NT2/D1 (cell line): ENCODE results near the gene CDC42EP3.

Experiments used
- DNase-seq: peaks from one replicate; pipeline ENCODE4 v3.0.0-alpha.2; 2011; ENCODE audit warnings: low read depth, low spot score
- H3K27me3 ChIP-seq: 2 replicates; pipeline ENCODE4 v1.6.0; 2011; ENCODE audit warnings: mild to moderate bottlenecking; ENCODE audit not compliant: insufficient read length, insufficient read depth
- H3K36me3 ChIP-seq: 2 replicates; pipeline ENCODE4 v1.6.1; 2011; ENCODE audit warnings: mild to moderate bottlenecking, low read length, mixed read lengths; ENCODE audit not compliant: insufficient read depth, insufficient read length
- H3K4me1 ChIP-seq: 2 replicates; pipeline ENCODE4 v1.5.1; 2011; ENCODE audit not compliant: insufficient read depth, insufficient read length
- H3K4me3 ChIP-seq: 2 replicates; pipeline ENCODE4 v1.5.1; 2011; ENCODE audit warnings: low read depth; ENCODE audit not compliant: insufficient read length
- H3K9ac ChIP-seq: 2 replicates; pipeline ENCODE4 v1.6.0; 2011; ENCODE audit warnings: low read depth; ENCODE audit not compliant: insufficient read length
- H3K9me3 ChIP-seq: 2 replicates; pipeline ENCODE4 v1.5.1; 2011; ENCODE audit warnings: mild to moderate bottlenecking, low read length; ENCODE audit not compliant: insufficient read depth
- SUZ12 ChIP-seq: IDR thresholded peaks from 2 replicates; pipeline ENCODE4 v1.6.1; 2011; ENCODE audit not compliant: insufficient read length, insufficient read depth; ENCODE audit errors: extremely low read depth
- YY1 ChIP-seq: IDR thresholded peaks from 2 replicates; pipeline ENCODE4 v1.6.1; 2011; ENCODE audit not compliant: insufficient read length, insufficient read depth
- ZNF274 ChIP-seq: IDR thresholded peaks from 2 replicates; pipeline ENCODE4 v1.6.1; 2011; ENCODE audit warnings: mild to moderate bottlenecking, low read depth, low read length

CDC42EP3 gene

DNA sequence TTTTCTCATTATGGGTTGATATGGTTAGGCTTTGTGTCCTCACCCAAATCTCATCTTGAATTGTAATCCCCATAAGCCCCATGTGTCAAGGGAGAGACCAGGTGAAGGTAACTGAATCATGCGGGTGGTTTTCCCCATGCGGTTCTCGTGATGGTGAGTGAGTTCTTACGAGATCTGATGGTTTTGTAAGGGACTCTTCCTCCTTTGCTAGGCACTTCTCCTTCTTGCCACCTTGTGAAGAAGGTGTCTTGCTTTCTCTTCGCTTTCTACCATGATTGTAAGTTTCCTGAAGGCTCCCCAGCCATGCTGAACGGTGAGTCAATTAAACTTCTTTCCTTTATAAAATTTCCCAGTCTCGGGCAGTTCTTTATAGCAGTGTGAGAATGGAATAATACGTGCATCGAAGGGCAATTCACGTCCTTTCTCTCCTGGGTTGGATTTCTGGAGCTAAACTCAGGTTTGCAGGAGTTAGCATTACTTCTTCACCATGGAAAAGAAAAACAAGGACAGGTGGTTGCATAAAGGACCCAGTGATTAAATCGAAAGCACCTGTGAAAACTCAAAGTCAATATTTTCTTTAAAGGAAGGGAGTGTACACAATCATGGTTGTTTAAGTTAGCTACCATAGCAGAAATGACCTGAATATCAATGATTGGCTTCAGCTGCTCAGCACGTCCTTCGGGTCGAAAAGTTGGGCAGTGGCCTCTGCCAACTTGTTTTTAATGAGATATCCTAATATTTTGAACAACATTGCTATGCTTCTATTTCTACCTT, 54.1 kb downstream of the CDC42EP3 start:
- no peak overlapping the region for H3K4me3 ChIP-seq

DNA sequence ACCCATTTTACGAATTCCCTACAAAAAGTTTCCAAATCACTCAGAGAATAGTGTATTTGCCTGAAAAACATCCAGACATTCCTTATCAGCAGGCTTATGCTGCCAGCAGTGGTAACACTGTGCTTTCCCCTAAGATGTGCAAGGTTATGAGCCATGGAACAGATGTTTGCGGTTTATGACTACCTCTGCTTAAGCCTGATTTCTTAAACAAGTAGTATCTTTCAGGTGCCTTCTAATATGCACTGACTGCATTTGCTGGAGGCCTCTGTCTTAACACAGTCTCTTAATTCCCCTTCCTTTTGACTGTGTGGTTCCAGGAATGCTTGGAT, 54.8 kb downstream of the CDC42EP3 start:
- H3K9ac ChIP-seq, result no peak overlapping the region
- no peaks in the 10 kb centered on the region for H3K27me3 ChIP-seq
- DNase-seq, result no peak
- TF ChIP-seq SUZ12, result no peak
- TF ChIP-seq YY1, result no peak
- TF ChIP-seq ZNF274, result no peak
- no peaks in the 10 kb centered on the region for H3K4me1 ChIP-seq
- H3K36me3 ChIP-seq, result no peaks in the 10 kb centered on the region
- no peak overlapping the region for H3K4me3 ChIP-seq
- no peaks in the 10 kb centered on the region for H3K9me3 ChIP-seq

More for the DNA sequence above, 54.1 kb downstream of the CDC42EP3 start:
- Histone ChIP-seq H3K9ac (no peak overlapping the region), H3K36me3 (no peaks in the 10 kb centered on the region), H3K9me3 (no peaks in the 10 kb centered on the region), H3K27me3 (no peaks in the 10 kb centered on the region), H3K4me1 (no peaks in the 10 kb centered on the region)
- DNase-seq, result no peak
- TF ChIP-seq YY1, result no peak
- TF ChIP-seq SUZ12, result no peak
- no peak for TF ChIP-seq ZNF274

DNA sequence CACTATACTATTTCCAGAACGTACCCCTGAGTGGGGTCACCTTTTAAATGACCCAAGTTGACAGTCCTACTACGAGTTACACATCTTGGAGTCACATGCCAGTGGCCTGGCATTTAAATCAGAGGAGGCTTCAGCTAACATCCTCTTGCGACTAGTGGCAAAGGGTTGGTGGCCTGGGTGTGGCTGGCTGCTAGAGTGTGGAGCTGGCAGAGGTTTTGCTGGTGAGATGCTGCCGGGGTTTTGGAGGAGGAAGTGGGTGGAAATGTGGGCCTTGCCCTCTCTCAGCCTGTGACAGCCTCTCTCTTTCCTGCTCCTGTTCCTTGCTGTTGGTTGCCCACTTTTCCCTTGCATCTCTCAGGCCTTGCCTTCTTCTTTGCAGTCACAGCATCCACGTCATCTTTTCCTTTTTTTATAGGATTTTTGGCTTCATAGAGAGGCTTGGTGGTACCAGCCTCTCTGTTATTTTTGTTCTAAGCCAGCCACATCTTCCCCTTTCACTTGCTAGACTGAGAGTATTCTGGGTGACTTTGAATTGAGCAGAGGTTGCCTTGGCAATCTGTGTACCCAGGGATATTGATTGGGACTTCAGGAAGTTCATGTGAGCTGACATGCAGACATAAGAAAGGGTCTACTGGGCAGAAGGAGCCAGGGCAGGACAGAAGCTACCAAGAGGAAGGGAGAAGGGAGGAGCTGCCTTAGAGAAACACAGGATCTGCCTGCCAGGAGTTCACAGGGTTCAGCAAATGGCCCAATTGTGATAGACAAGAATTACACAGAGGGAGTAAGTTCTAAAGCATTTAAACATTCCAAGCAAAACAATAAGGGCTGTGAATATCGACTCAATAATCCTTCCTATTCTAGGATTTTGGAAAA, 55.4 kb downstream of the CDC42EP3 start:
- Histone ChIP-seq H3K4me1 (no peaks in the 10 kb centered on the region), H3K36me3 (no peaks in the 10 kb centered on the region), H3K9me3 (no peaks in the 10 kb centered on the region), H3K9ac (no peak overlapping the region), H3K27me3 (no peaks in the 10 kb centered on the region), H3K4me3 (no peak overlapping the region)
- TF ChIP-seq YY1 (no peak), ZNF274 (no peak), SUZ12 (no peak)
- DNase-seq, result no peak

DNA sequence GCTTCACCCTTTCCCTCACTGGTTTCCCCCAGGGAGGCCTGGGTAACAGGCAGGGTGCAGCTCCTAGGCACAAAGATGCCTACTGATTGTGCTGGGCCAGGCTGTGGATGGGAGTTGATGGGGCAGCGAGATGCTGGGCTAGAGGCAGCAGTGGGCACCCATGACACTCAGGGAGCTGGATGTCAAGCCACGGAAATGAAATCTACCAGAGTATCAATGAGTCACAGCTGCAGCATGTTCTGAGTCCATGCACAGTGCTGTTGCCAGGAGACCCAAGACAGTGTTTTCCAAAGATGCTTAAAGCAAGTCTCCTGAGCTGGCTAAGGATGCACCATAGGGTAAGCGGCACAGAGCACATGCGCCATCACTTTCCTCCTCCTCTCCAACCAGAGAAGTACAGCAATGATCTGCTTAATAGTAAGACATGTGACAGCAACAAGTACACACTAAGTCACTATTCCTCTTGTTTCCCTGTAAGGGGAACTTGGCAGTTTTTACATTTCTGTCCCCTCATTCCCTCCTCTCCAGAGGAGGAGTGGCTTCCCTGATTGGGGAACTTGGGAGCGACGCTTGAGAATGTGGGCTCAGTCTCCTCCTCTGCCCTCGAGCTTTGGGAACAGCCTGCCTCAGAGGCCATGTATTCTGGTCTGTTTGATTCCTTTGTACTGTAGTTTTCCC, 57.2 kb downstream of the CDC42EP3 start:
- no peak for DNase-seq
- no peak overlapping the region for H3K9ac ChIP-seq
- no peaks in the 10 kb centered on the region for H3K36me3 ChIP-seq
- TF ChIP-seq SUZ12, result no peak
- no peak for TF ChIP-seq ZNF274
- TF ChIP-seq YY1, result no peak
- no peak overlapping the region for H3K4me3 ChIP-seq
- no peaks in the 10 kb centered on the region for H3K4me1 ChIP-seq
- no peaks in the 10 kb centered on the region for H3K27me3 ChIP-seq
- no peaks in the 10 kb centered on the region for H3K9me3 ChIP-seq

DNA sequence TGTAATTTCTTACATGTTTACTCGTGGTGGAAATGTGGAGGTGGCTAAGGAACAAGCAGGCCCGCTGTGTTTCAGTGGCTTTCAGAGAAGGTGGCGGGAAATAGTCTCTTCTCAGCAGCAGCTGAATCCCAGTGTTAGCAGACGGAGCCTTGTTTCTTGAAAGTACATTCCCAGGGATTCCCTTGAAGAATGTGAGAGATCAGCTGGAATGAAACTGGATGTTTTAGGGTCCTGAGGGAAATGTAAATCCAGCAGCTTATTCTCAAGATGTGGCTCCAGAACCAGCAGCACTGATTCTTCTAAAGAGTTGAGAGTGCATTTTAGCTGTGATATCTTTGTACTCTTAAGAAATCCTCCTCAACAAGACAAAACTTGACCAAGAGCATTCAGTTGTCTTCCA, 59.1 kb downstream of the CDC42EP3 start:
- no peak for TF ChIP-seq ZNF274
- no peak for TF ChIP-seq YY1
- no peak for TF ChIP-seq SUZ12
- no peak overlapping the region for H3K9ac ChIP-seq
- no peaks in the 10 kb centered on the region for H3K4me1 ChIP-seq
- no peaks in the 10 kb centered on the region for H3K9me3 ChIP-seq
- H3K36me3 ChIP-seq, result no peaks in the 10 kb centered on the region
- H3K27me3 ChIP-seq, result no peaks in the 10 kb centered on the region
- no peak overlapping the region for H3K4me3 ChIP-seq
- no peak for DNase-seq

DNA sequence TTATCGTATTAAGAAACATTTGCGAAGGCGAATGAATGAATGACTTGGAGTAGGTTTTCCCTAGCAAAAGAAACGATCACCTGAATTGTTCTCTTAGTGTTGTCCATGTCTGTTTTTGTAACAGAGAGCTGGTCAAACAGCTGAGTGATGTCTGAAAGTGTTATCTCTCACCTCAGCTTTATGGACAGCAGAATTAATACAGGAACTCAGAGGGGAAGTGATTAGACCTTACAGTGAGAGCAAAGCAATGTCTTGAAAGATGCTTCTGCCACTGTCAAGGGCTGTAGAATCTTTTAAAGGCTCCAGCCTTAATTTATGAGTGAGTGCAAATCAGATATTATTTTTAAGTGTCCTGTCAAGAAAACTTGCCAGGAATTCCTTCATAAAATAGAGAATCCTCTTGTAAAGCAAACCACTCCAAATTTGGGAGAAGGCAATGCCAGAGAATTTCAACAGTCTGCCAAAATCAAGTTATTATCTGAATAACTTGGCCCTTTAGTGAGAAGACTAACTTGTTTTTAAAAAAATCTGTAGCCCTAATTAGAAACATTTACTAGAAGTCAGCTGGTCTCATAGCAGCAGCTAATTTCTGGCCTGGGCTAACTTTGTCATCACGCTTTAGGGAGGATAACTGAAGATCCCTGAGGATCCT, 60.7 kb downstream of the CDC42EP3 start:
- TF ChIP-seq YY1 (no peak), ZNF274 (no peak), SUZ12 (no peak)
- Histone ChIP-seq H3K9me3 (no peaks in the 10 kb centered on the region), H3K4me3 (no peak overlapping the region), H3K9ac (no peak overlapping the region), H3K4me1 (no peaks in the 10 kb centered on the region), H3K36me3 (no peaks in the 10 kb centered on the region), H3K27me3 (no peaks in the 10 kb centered on the region)
- no peak for DNase-seq
